Upper lobe of right lung (tissue), 1 donor: Measurements from ENCODE around the gene RNF133. TPM values are rescaled to one million over a fixed set of nuclear protein-coding genes. Genes with fewer than 3 reads are reported as not detected.

Experiments
- ATAC-seq: fragments of 200-7000 bp; cut with Tn5 transposase; one replicate; pipeline ENCODE4 v1.9.1; 2020; ENCODE audit warnings: mild to moderate bottlenecking, moderate library complexity
- DNase-seq: peaks from one replicate; pipeline ENCODE4 v3.0.0-alpha.2; 2020
- H3K27ac ChIP-seq: fragments of 200-600 bp; one replicate; pipeline ENCODE4 v1.8.0; 2022
- H3K27me3 ChIP-seq: fragments of 200-600 bp; one replicate; pipeline ENCODE4 v1.8.0; 2022; ENCODE audit warnings: mild to moderate bottlenecking
- H3K36me3 ChIP-seq: fragments of 200-600 bp; one replicate; pipeline ENCODE4 v1.8.0; 2022
- H3K4me1 ChIP-seq: fragments of 200-600 bp; one replicate; pipeline ENCODE4 v1.8.0; 2022
- H3K4me3 ChIP-seq: fragments of 200-600 bp; one replicate; pipeline ENCODE4 v1.8.0; 2022; ENCODE audit warnings: mild to moderate bottlenecking
- H3K9me3 ChIP-seq: fragments of 200-600 bp; one replicate; pipeline ENCODE4 v1.8.0; 2022
- CTCF ChIP-seq: fragments of 200-600 bp; IDR thresholded peaks from one replicate; pipeline ENCODE4 v1.8.0; 2022; ENCODE audit warnings: antibody characterized with exemption
- intact Hi-C: fragments of 100-400 bp; cut with DNase I; formaldehyde crosslinking; loops from one replicate; pipeline ENCODE4 v1.11.0; 2022
- total RNA-seq: library from RNA; stranded (reverse); fragmentation: NEBNext Ultra II Directional; extraction: Animal tissue kit (Norgen Biotek cat#: 25700); gene quantifications from one replicate; pipeline ENCODE4 v1.2.1, GENCODE V29; 2021
- donor health status: DM: no; HTN: yes; CAD: no; lungs with severe emphysema.

RNF133 gene
- total RNA-seq, 1 donor from 2014 or later = 1.2 TPM

- TF ChIP-seq CTCF = no peak
- intact Hi-C loops = no loop called here
- Histone ChIP-seq H3K36me3 (no peaks in the 10 kb centered on the region), H3K4me3 (peak overlapping the region; percentile 21), H3K27me3 (no peaks in the 10 kb centered on the region), H3K4me1 (peaks cover 11% of the 10 kb centered on the region), H3K9me3 (no peaks in the 10 kb centered on the region), H3K27ac (no peak overlapping the region)
- ATAC-seq = no peak
- DNase-seq = no peak
Observed at GRCh38 chr7:122674502-122674901, 24.4 kb downstream of the RNF133 start.

GRCh38 chr7:122673951-122674350, 25.0 kb downstream of the RNF133 start:
- H3K9me3 ChIP-seq = no peaks in the 10 kb centered on the region
- ATAC-seq (no peak), DNase-seq (no peak)
- intact Hi-C loops = no loop called here
- H3K4me1 ChIP-seq = peaks cover 11% of the 10 kb centered on the region
- no peak overlapping the region for H3K27ac ChIP-seq
- H3K36me3 ChIP-seq = no peaks in the 10 kb centered on the region
- H3K4me3 ChIP-seq = no peak overlapping the region
- TF ChIP-seq CTCF = no peak
- H3K27me3 ChIP-seq = no peaks in the 10 kb centered on the region

GRCh38 chr7:122672536-122672935, 26.4 kb downstream of the RNF133 start:
- H3K27ac ChIP-seq = no peak overlapping the region
- ATAC-seq = no peak
- no peaks in the 10 kb centered on the region for H3K27me3 ChIP-seq
- no peaks in the 10 kb centered on the region for H3K9me3 ChIP-seq
- no peak for TF ChIP-seq CTCF
- H3K4me1 ChIP-seq = peaks cover 11% of the 10 kb centered on the region
- no peak for DNase-seq
- no peak overlapping the region for H3K4me3 ChIP-seq
- H3K36me3 ChIP-seq = no peaks in the 10 kb centered on the region
- intact Hi-C loops = no loop called here

- H3K27ac ChIP-seq = no peak overlapping the region
Observed at GRCh38 chr7:122663733-122664132, 35.2 kb downstream of the RNF133 start.

GRCh38 chr7:122658856-122659255, 40.1 kb downstream of the RNF133 start:
- intact Hi-C loops = no loop called here

More at GRCh38 chr7:122663733-122664132, 35.2 kb downstream of the RNF133 start:
- Histone ChIP-seq H3K4me3 (no peak overlapping the region), H3K27me3 (no peaks in the 10 kb centered on the region), H3K36me3 (no peaks in the 10 kb centered on the region), H3K4me1 (no peaks in the 10 kb centered on the region), H3K9me3 (no peaks in the 10 kb centered on the region)
- TF ChIP-seq CTCF = no peak
- intact Hi-C loops = no loop called here
- DNase-seq = no peak
- no peak for ATAC-seq

More at GRCh38 chr7:122658856-122659255, 40.1 kb downstream of the RNF133 start:
- Histone ChIP-seq H3K36me3 (no peaks in the 10 kb centered on the region), H3K9me3 (no peaks in the 10 kb centered on the region), H3K27me3 (no peaks in the 10 kb centered on the region), H3K27ac (no peak overlapping the region), H3K4me1 (no peaks in the 10 kb centered on the region), H3K4me3 (no peak overlapping the region)
- ATAC-seq (no peak), DNase-seq (no peak)
- no peak for TF ChIP-seq CTCF
